Astrocyte (in vitro differentiated cells and primary cell): ENCODE results near the gene MFN2. TPM values are rescaled to one million over a fixed set of nuclear protein-coding genes. Genes with fewer than 3 reads are reported as not detected.

Source experiments
- DNase-seq: peaks from one replicate; pipeline ENCODE4 v3.0.0-alpha.2; 2010; ENCODE audit warnings: low read depth
- FAIRE-seq: peaks from 2 replicates; lab custom pipeline; 2011; peaks lifted over from hg19 to GRCh38; lab: Jason Lieb, UNC
- H2AFZ ChIP-seq: 2 replicates; pipeline ENCODE4 v1.6.0; 2012; ENCODE audit warnings: low read depth, low read length, inconsistent platforms
- H3K27ac ChIP-seq: 2 replicates; pipeline ENCODE4 v1.5.1; 2011; ENCODE audit warnings: low read depth, low read length, inconsistent platforms
- H3K27me3 ChIP-seq: 2 replicates; pipeline ENCODE4 v1.6.0; 2011; ENCODE audit warnings: low read length, inconsistent platforms; ENCODE audit not compliant: insufficient read depth
- H3K36me3 ChIP-seq: 2 replicates; pipeline ENCODE4 v1.5.1; 2011; ENCODE audit warnings: low read length, inconsistent platforms; ENCODE audit not compliant: insufficient read depth
- H3K4me1 ChIP-seq: 2 replicates; pipeline ENCODE4 v1.5.1; 2011; ENCODE audit warnings: low read length, inconsistent platforms; ENCODE audit not compliant: insufficient read depth
- H3K4me2 ChIP-seq: 2 replicates; pipeline ENCODE4 v1.6.0; 2012; ENCODE audit warnings: low read length, inconsistent platforms
- H3K4me3 ChIP-seq: 2 replicates; pipeline ENCODE4 v1.5.1; 2011; ENCODE audit warnings: low read depth, mild to moderate bottlenecking, low read length, inconsistent platforms; ENCODE audit not compliant: insufficient read depth
- H3K79me2 ChIP-seq: 2 replicates; pipeline ENCODE4 v1.6.0; 2012; ENCODE audit warnings: mild to moderate bottlenecking, low read length, inconsistent platforms; ENCODE audit not compliant: insufficient read depth
- H3K9ac ChIP-seq: 2 replicates; pipeline ENCODE4 v1.6.0; 2012; ENCODE audit warnings: mild to moderate bottlenecking, low read length, inconsistent platforms
- H3K9me3 ChIP-seq: 2 replicates; pipeline ENCODE4 v1.5.1; 2012; ENCODE audit warnings: low read depth, mild to moderate bottlenecking, low read length, inconsistent platforms; ENCODE audit not compliant: insufficient read depth
- H4K20me1 ChIP-seq: 2 replicates; pipeline ENCODE4 v1.6.0; 2012; ENCODE audit warnings: low read length, inconsistent platforms; ENCODE audit not compliant: insufficient read depth
- H3K27ac Mint-ChIP-seq: one replicate; pipeline ENCODE4 v1.8.0; 2021; ENCODE audit warnings: mild to moderate bottlenecking, mixed read lengths; ENCODE audit not compliant: unreplicated experiment
- H3K27me3 Mint-ChIP-seq: one replicate; pipeline ENCODE4 v1.8.0; 2021; ENCODE audit warnings: low read depth, mixed read lengths; ENCODE audit not compliant: unreplicated experiment
- H3K36me3 Mint-ChIP-seq: one replicate; pipeline ENCODE4 v1.8.0; 2021; ENCODE audit warnings: low read depth, mixed read lengths; ENCODE audit not compliant: unreplicated experiment
- H3K4me1 Mint-ChIP-seq: one replicate; pipeline ENCODE4 v1.8.0; 2021; ENCODE audit warnings: low read depth, mixed read lengths; ENCODE audit not compliant: unreplicated experiment
- H3K4me3 Mint-ChIP-seq: one replicate; pipeline ENCODE4 v1.8.0; 2021; ENCODE audit warnings: mild to moderate bottlenecking, moderate library complexity, mixed read lengths; ENCODE audit not compliant: unreplicated experiment
- H3K9me3 Mint-ChIP-seq: one replicate; pipeline ENCODE4 v1.8.0; 2021; ENCODE audit warnings: mild to moderate bottlenecking, mixed read lengths; ENCODE audit not compliant: unreplicated experiment
- EZH2 ChIP-seq: IDR thresholded peaks from 2 replicates; pipeline ENCODE4 v1.6.1; 2012; ENCODE audit warnings: mild to moderate bottlenecking, low read length, inconsistent platforms; ENCODE audit not compliant: insufficient read depth
- total RNA-seq: library from RNA; stranded (reverse); gene quantifications from 2 replicates; pipeline ENCODE4 v1.2.1, GENCODE V29; 2021
- TF ChIP-seq, protein P1 (sequence below): IDR thresholded peaks from 2 replicates; pipeline ENCODE4 v1.5.1; 2011; ENCODE audit warnings: low read depth, mild to moderate bottlenecking, inconsistent platforms, low read length, moderate library complexity; ENCODE audit not compliant: insufficient read depth

The MFN2 gene
- total RNA-seq, 1 donor from 2014 or later: 75.5 TPM

DNA sequence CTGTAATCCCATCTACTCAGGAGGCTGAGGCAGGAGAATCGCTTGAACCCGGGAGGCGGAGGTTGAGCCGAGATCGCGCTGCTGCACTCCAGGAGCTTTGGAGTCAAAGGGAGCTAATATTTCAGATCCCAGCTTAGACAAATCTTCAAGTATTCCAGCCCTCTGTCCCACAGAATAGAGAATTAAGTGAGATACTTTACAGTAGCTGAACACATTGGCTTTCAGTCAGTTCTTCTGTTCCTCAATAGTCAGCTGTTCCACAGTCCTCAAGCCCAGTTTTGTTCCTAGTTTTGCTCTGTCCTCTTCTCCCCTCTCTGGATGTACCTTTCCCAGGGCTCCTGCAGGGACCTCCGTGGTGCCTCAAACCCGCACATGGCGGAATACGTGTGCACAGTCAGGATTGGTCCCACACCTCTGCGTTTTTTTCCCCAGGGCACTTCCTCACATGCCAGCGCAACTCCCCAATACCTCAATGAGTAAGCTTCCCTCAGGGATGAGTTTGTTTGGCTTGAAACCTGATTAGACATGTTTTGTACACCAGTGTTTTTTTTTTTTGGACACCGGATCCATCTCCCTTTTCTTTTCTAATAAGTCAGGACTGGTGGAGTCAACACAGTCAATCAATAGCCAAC is 1.2 kb downstream of the MFN2 start:
- Histone ChIP-seq H3K9me3 (no peaks in the 10 kb centered on the region), H3K4me1 (peaks cover 14% of the 10 kb centered on the region), H3K79me2 (peaks cover 60% of the 10 kb centered on the region), H3K4me3 (peak overlapping the region; percentile 92), H3K36me3 (peaks cover 5% of the 10 kb centered on the region), H2AFZ (no peak overlapping the region), H3K9ac (peak overlapping the region; percentile 95), H3K27ac (no peak overlapping the region), H4K20me1 (peaks cover 36% of the 10 kb centered on the region), H3K27me3 (no peaks in the 10 kb centered on the region), H3K4me2 (peak overlapping the region; percentile 88)
- Mint-ChIP-seq H3K9me3 (no peaks in the 10 kb centered on the region), H3K27ac (peak overlapping the region; percentile 98), H3K4me1 (peaks cover 16% of the 10 kb centered on the region), H3K4me3 (peak overlapping the region; percentile 99), H3K36me3 (peaks cover 17% of the 10 kb centered on the region), H3K27me3 (no peaks in the 10 kb centered on the region)
- FAIRE-seq (no peak), DNase-seq (no peak)
- TF ChIP-seq EZH2: no peak
- TF ChIP-seq, protein P1, sequence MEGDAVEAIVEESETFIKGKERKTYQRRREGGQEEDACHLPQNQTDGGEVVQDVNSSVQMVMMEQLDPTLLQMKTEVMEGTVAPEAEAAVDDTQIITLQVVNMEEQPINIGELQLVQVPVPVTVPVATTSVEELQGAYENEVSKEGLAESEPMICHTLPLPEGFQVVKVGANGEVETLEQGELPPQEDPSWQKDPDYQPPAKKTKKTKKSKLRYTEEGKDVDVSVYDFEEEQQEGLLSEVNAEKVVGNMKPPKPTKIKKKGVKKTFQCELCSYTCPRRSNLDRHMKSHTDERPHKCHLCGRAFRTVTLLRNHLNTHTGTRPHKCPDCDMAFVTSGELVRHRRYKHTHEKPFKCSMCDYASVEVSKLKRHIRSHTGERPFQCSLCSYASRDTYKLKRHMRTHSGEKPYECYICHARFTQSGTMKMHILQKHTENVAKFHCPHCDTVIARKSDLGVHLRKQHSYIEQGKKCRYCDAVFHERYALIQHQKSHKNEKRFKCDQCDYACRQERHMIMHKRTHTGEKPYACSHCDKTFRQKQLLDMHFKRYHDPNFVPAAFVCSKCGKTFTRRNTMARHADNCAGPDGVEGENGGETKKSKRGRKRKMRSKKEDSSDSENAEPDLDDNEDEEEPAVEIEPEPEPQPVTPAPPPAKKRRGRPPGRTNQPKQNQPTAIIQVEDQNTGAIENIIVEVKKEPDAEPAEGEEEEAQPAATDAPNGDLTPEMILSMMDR: no peak

DNA sequence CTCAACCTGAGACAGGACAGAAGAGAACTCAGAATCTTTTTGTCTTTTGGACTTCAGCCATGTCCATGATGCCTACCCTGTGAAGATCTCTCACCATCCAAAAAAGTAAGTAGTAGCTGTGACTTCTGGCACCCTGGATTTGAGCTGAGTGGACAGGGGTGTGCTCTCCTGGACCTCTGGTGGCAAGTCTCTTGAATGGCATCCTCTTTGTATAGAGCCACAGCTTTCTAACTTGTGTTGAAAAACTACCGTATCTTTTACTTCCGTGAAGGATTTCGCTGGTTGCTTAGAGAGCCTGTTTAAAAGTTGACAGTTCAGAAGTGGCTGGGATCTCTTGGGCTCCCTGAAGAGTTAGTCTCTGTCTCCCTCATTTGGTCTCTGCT is 1.8 kb downstream of the MFN2 start:
- DNase-seq (no peak), FAIRE-seq (no peak)
- Mint-ChIP-seq H3K27ac (peak overlapping the region; percentile 98), H3K9me3 (no peaks in the 10 kb centered on the region), H3K27me3 (no peaks in the 10 kb centered on the region), H3K36me3 (peaks cover 17% of the 10 kb centered on the region), H3K4me1 (peaks cover 16% of the 10 kb centered on the region), H3K4me3 (peak overlapping the region; percentile 99)
- Histone ChIP-seq H3K27me3 (no peaks in the 10 kb centered on the region), H3K9me3 (no peaks in the 10 kb centered on the region), H3K9ac (peak overlapping the region; percentile 95), H2AFZ (no peak overlapping the region), H3K79me2 (peaks cover 63% of the 10 kb centered on the region), H3K4me1 (peaks cover 14% of the 10 kb centered on the region), H3K4me2 (peak overlapping the region; percentile 88), H4K20me1 (peaks cover 40% of the 10 kb centered on the region), H3K27ac (no peak overlapping the region), H3K4me3 (no peak overlapping the region), H3K36me3 (peaks cover 5% of the 10 kb centered on the region)
- TF ChIP-seq, protein P1: peak; percentile 27
- no peak for TF ChIP-seq EZH2

DNA sequence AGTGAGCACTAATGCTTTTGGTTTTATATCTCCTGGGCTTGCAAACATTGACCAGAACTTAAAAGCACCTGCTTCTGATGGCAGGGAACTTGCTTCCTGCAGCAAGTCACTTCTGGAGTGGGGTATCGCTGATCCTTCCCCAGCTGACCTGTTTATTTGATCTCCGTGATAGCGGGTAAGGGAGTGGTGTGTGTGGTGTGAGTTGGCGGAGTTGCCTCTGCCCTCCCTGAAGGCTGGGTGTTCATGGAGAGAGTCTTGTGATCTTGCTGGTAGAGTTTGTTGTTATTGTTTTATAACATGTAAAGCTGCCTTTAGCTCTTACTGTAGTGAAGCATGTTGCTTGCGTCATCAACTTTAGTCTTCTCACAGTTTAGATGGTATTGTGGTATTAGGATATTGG is 3.9 kb downstream of the MFN2 start:
- peaks cover 48% of the 10 kb centered on the region for H4K20me1 ChIP-seq
- peaks cover 14% of the 10 kb centered on the region for H3K4me1 ChIP-seq
- no peak overlapping the region for H3K9ac ChIP-seq
- H3K9me3 Mint-ChIP-seq: no peaks in the 10 kb centered on the region
- no peak overlapping the region for H3K4me3 Mint-ChIP-seq
- H3K36me3 Mint-ChIP-seq: peaks cover 17% of the 10 kb centered on the region
- peaks cover 83% of the 10 kb centered on the region for H3K79me2 ChIP-seq
- H3K9me3 ChIP-seq: no peaks in the 10 kb centered on the region
- H3K27ac ChIP-seq: no peak overlapping the region
- FAIRE-seq: no peak
- DNase-seq: no peak
- peaks cover 16% of the 10 kb centered on the region for H3K4me1 Mint-ChIP-seq
- H3K4me3 ChIP-seq: no peak overlapping the region
- H3K36me3 ChIP-seq: peaks cover 6% of the 10 kb centered on the region
- no peaks in the 10 kb centered on the region for H3K27me3 ChIP-seq
- H2AFZ ChIP-seq: no peak overlapping the region
- TF ChIP-seq EZH2: no peak
- TF ChIP-seq, protein P1: no peak
- no peaks in the 10 kb centered on the region for H3K27me3 Mint-ChIP-seq
- no peak overlapping the region for H3K27ac Mint-ChIP-seq
- no peak overlapping the region for H3K4me2 ChIP-seq
